Liver (tissue), 9 donors: Measurements from ENCODE around the gene FGF11. TPM values are rescaled to one million over a fixed set of nuclear protein-coding genes. Genes with fewer than 3 reads are reported as not detected.

Experiments used
- DNase-seq: peaks from one replicate; pipeline ENCODE4 v3.0.0-alpha.2; 2017; ENCODE audit warnings: low spot score
- H3K27ac ChIP-seq, 2 donors: one replicate each; pipeline ENCODE4 v1.7.0; 2013; ENCODE audit warnings: inconsistent platforms in 2 of 2, low read length in 2 of 2, control low read depth in 1 of 2, low read depth in 1 of 2, mild to moderate bottlenecking in 1 of 2
- H3K27me3 ChIP-seq, 4 donors: one replicate each; pipeline versions ENCODE4 v1.6.1 to v1.7.0; 2013; ENCODE audit warnings: low read length in 3 of 4, inconsistent platforms in 1 of 4, mild to moderate bottlenecking in 1 of 4, moderate library complexity in 1 of 4; ENCODE audit not compliant: control insufficient read depth in 4 of 4, insufficient read depth in 4 of 4
- H3K36me3 ChIP-seq, 4 donors: one replicate each; pipeline versions ENCODE4 v1.6.1 to v1.7.0; 2013; ENCODE audit warnings: low read length in 3 of 4, mild to moderate bottlenecking in 3 of 4, low read depth in 1 of 4, moderate library complexity in 1 of 4; ENCODE audit not compliant: control insufficient read depth in 4 of 4, insufficient read depth in 3 of 4
- H3K4me1 ChIP-seq, 4 donors: one replicate each; pipeline versions ENCODE4 v1.6.1 to v1.7.0; 2013; ENCODE audit warnings: low read length in 3 of 4, mild to moderate bottlenecking in 3 of 4, moderate library complexity in 1 of 4; ENCODE audit not compliant: control insufficient read depth in 4 of 4, insufficient read depth in 4 of 4
- H3K4me3 ChIP-seq, 3 donors: one replicate each; pipeline versions ENCODE4 v1.6.1 to v1.7.0; 2013; ENCODE audit warnings: low read length in 3 of 3, control low read depth in 1 of 3, low read depth in 1 of 3, mild to moderate bottlenecking in 1 of 3
- H3K9ac ChIP-seq, 2 donors: one replicate each; pipeline ENCODE4 v1.7.0; 2013; ENCODE audit warnings: low read length in 2 of 2, mild to moderate bottlenecking in 2 of 2, moderate library complexity in 2 of 2, control low read depth in 1 of 2, low read depth in 1 of 2
- H3K9me3 ChIP-seq, 4 donors: one replicate each; pipeline versions ENCODE4 v1.6.1 to v1.7.0; 2013; ENCODE audit warnings: low read length in 3 of 4; ENCODE audit not compliant: control insufficient read depth in 4 of 4
- GABPA ChIP-seq, 2 donors: IDR thresholded peaks in 1 of 2; conservative IDR thresholded peaks in 1 of 2; 2 replicates each; pipeline ENCODE4 v1.6.1; 2016; ENCODE audit warnings: antibody characterized with exemption in 2 of 2, mild to moderate bottlenecking in 1 of 2, moderate library complexity in 1 of 2
- HNF4A ChIP-seq, 2 donors: conservative IDR thresholded peaks; 2 replicates each; pipeline ENCODE4 v1.6.1; 2016; ENCODE audit warnings: antibody characterized with exemption in 2 of 2, mild to moderate bottlenecking in 2 of 2
- RAD21 ChIP-seq, 2 donors: IDR thresholded peaks; 2 replicates each; pipeline ENCODE4 v1.6.1; 2016; ENCODE audit warnings: antibody characterized with exemption in 2 of 2, mild to moderate bottlenecking in 2 of 2
- RXRA ChIP-seq, 2 donors: IDR thresholded peaks; 2 replicates each; pipeline ENCODE4 v1.6.1; 2017 to 2018; ENCODE audit warnings: antibody characterized with exemption in 2 of 2, mild to moderate bottlenecking in 1 of 2
- TAF1 ChIP-seq: conservative IDR thresholded peaks from 2 replicates; pipeline ENCODE4 v1.6.1; 2016; ENCODE audit warnings: antibody characterized with exemption, mild to moderate bottlenecking
- YY1 ChIP-seq: IDR thresholded peaks from 2 replicates; pipeline ENCODE4 v1.6.1; 2016; ENCODE audit warnings: antibody characterized with exemption, mild to moderate bottlenecking
- WGBS: extraction: QIAGEN DNeasy Blood & Tissue Kit; methylation state at CpG from one replicate; pipeline ENCODE4 v1.1.7; 2013; 5-methylcytosine and 5-hydroxymethylcytosine counted together
- polyA plus RNA-seq, 2 donors: library from polyadenylated mRNA; stranded (reverse) in 1 of 2; unstranded in 1 of 2; fragments of 200-250 nt in 1 of 2; fragments of >200 nt in 1 of 2; fragmentation: Nextera tagmentation in 1 of 2; extraction: Ambion mirVana in 1 of 2; gene quantifications; one replicate each; pipeline versions ENCODE4 v1.2.1 to v1.2.3, GENCODE V29; 2013 to 2015
- total RNA-seq, 2 donors: library from RNA; depleted of rRNA; stranded (reverse); fragments of >200 nt; gene quantifications; one replicate each; pipeline ENCODE4 v1.2.3, GENCODE V29; 2014
- TF ChIP-seq, protein P1 (sequence below): IDR thresholded peaks from 2 replicates; pipeline ENCODE4 v1.6.1; 2016; ENCODE audit warnings: antibody characterized with exemption
- TF ChIP-seq, protein P2 (sequence below): IDR thresholded peaks from 2 replicates; pipeline ENCODE4 v1.6.1; 2016; ENCODE audit warnings: antibody characterized with exemption
- TF ChIP-seq, protein P3 (sequence below): IDR thresholded peaks from 2 replicates; pipeline ENCODE4 v1.6.1; 2016; ENCODE audit warnings: antibody characterized with exemption
- TF ChIP-seq, protein P4 (sequence below): fragments of 150-350 bp; IDR thresholded peaks from 2 replicates; pipeline ENCODE4 v1.5.1; 2017; ENCODE audit warnings: improper control_type of control experiment, low read depth, low read length; ENCODE audit not compliant: missing input control
- donor health status: healthy.
- donor health status: healthy.
- donor health status: healthy.
- donor health status: healthy.
- donor health status: healthy.

The FGF11 gene
- total and polyA plus RNA-seq, 4 donors: 0.17 to 0.25 (median 0.20) TPM

DNA sequence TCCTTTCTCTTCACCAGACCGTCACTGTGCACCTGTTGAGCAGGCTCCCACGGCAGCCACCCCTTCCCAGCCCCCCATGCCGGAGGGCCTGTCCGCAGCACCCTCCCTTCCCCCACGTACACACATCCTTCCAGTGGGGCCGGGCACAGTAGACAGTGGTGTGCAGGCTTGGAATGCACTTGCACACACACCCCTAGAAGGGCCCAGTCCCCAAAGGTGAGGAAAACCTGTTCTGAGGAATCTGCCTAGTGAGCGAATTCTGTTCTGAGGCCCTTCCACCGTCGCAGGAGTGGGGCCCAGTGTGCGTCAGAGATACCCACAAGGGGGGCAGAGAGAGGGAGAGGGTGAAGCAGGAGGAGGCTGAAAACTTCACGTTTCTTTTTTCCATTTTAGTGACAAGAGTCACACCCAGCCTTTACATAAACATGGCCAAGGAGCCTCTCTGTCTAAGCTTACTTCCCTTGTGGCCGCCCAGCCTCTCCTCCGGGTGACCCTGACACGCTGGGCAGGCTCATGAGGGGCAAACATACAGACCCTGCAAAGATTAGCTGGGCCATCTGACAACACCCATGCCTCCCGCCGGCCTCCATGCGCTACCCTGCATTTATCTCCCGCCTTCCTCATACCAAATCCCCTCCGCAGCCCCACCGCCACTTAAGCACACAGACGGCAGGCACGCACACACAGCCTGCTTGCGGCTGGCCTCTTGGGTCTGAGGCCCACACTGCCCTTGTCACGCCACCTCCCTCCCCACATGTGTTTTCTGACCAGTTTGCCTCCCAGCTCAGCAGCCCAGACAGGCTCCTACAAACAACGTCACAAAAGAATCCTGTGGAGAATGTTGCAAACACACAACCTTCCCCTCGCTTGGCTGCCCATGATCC lies 38.3 kb downstream of the FGF11 start:
- DNase-seq: peak; percentile 50
- 64% methylated on average over 26 of the region's 26 CpGs for WGBS
- peak overlapping the region in 1 of 2 donors; percentile 12 for H3K9ac ChIP-seq
- H3K36me3 ChIP-seq: no peaks in the 10 kb centered on the region
- H3K27me3 ChIP-seq: no peaks in the 10 kb centered on the region
- TF ChIP-seq, protein P1, sequence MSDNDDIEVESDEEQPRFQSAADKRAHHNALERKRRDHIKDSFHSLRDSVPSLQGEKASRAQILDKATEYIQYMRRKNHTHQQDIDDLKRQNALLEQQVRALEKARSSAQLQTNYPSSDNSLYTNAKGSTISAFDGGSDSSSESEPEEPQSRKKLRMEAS: no peak
- TF ChIP-seq GABPA (IDR thresholded peaks at IDR 0.05 in 1 of 2, conservative IDR thresholded peaks at IDR 0.05 in 1 of 2) (no peak), HNF4A (conservative IDR thresholded peaks at IDR 0.05) (no peak), RXRA (IDR thresholded peaks at IDR 0.05) (no peak)
- no peaks in the 10 kb centered on the region for H3K9me3 ChIP-seq
- peak overlapping the region; percentile 96 to 97 for H3K27ac ChIP-seq
- H3K4me3 ChIP-seq: peak overlapping the region in 2 of 3 donors; percentile 63 to 96
- peaks cover 13 to 53% (median 37%) of the 10 kb centered on the region in 4 donors for H3K4me1 ChIP-seq

DNA sequence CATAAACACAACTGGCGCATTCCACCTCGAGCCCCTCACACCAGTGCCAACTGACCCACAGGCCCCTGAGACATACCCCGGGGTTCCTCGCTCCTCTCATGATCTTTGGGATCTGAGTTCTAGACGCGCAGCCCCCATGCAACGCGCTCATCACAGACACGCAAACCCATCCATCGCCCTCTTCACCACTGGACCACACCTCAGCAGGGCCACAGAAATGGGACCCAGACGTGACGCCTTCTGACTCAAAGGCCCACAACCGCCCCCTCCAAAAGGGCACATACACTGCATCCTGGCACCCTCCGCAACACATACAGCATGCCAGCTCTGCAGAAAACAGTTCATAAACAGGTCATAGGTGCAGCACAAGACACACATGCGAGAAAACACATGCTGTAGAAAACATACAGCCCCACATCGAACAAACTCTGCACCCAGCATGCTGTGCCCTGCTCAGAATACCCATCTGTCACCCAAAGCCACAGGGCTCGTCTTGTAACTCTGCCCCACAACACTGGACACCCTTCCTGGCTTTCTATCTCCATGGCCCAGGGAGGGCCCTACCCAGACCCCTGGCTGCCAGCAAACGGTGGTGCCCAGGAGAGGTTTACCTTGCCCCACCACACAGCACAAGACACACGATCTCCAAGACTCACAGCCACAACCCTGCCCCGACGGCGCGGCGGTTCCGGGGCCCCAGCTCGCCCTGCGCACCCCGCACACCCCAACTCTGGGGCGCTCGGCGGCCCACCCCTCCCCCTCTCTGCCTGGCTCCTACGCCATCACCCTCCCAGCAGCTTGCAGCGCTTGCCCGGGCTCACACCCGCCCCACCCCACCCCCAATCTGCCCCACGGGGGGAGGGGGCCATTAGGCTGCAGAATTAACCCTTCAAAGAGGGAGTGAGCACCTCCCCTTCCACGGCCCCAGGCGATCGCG lies 39.2 kb downstream of the FGF11 start:
- peak; percentile 70 for DNase-seq
- Histone ChIP-seq H3K27ac (peak overlapping the region; percentile 96 to 97), H3K9me3 (no peaks in the 10 kb centered on the region), H3K4me1 (peaks cover 15 to 56% (median 41%) of the 10 kb centered on the region in 4 donors), H3K27me3 (no peaks in the 10 kb centered on the region), H3K4me3 (peak overlapping the region; percentile 60 to 96 (median 63)), H3K36me3 (no peaks in the 10 kb centered on the region), H3K9ac (peak overlapping the region; percentile 42 to 66)
- WGBS: 29% methylated on average over 40 of the region's 40 CpGs
- no peak for TF ChIP-seq TAF1
- TF ChIP-seq, protein P1: no peak
- no peak for TF ChIP-seq RAD21 (IDR thresholded peaks at IDR 0.05)
- no peak for TF ChIP-seq YY1
- TF ChIP-seq, protein P2, sequence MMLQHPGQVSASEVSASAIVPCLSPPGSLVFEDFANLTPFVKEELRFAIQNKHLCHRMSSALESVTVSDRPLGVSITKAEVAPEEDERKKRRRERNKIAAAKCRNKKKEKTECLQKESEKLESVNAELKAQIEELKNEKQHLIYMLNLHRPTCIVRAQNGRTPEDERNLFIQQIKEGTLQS: no peak
- TF ChIP-seq, protein P3, sequence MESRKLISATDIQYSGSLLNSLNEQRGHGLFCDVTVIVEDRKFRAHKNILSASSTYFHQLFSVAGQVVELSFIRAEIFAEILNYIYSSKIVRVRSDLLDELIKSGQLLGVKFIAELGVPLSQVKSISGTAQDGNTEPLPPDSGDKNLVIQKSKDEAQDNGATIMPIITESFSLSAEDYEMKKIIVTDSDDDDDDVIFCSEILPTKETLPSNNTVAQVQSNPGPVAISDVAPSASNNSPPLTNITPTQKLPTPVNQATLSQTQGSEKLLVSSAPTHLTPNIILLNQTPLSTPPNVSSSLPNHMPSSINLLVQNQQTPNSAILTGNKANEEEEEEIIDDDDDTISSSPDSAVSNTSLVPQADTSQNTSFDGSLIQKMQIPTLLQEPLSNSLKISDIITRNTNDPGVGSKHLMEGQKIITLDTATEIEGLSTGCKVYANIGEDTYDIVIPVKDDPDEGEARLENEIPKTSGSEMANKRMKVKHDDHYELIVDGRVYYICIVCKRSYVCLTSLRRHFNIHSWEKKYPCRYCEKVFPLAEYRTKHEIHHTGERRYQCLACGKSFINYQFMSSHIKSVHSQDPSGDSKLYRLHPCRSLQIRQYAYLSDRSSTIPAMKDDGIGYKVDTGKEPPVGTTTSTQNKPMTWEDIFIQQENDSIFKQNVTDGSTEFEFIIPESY: no peak
- TF ChIP-seq, protein P4, sequence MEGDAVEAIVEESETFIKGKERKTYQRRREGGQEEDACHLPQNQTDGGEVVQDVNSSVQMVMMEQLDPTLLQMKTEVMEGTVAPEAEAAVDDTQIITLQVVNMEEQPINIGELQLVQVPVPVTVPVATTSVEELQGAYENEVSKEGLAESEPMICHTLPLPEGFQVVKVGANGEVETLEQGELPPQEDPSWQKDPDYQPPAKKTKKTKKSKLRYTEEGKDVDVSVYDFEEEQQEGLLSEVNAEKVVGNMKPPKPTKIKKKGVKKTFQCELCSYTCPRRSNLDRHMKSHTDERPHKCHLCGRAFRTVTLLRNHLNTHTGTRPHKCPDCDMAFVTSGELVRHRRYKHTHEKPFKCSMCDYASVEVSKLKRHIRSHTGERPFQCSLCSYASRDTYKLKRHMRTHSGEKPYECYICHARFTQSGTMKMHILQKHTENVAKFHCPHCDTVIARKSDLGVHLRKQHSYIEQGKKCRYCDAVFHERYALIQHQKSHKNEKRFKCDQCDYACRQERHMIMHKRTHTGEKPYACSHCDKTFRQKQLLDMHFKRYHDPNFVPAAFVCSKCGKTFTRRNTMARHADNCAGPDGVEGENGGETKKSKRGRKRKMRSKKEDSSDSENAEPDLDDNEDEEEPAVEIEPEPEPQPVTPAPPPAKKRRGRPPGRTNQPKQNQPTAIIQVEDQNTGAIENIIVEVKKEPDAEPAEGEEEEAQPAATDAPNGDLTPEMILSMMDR: no peak
